Stimulated activated CD8-positive, alpha-beta memory T cell treated with anti-CD3 and anti-CD28 coated beads, Interleukin-4, amount 100 ng/mL, for 4 hours (primary cell): ENCODE measurements around the gene FAM83F.

Experiments used
- DNase-seq, 2 donors: peaks; one replicate each; pipeline ENCODE4 v3.0.0-alpha.2; 2020; ENCODE audit warnings: low read depth in 2 of 2, low spot score in 1 of 2

Gene FAM83F

DNA sequence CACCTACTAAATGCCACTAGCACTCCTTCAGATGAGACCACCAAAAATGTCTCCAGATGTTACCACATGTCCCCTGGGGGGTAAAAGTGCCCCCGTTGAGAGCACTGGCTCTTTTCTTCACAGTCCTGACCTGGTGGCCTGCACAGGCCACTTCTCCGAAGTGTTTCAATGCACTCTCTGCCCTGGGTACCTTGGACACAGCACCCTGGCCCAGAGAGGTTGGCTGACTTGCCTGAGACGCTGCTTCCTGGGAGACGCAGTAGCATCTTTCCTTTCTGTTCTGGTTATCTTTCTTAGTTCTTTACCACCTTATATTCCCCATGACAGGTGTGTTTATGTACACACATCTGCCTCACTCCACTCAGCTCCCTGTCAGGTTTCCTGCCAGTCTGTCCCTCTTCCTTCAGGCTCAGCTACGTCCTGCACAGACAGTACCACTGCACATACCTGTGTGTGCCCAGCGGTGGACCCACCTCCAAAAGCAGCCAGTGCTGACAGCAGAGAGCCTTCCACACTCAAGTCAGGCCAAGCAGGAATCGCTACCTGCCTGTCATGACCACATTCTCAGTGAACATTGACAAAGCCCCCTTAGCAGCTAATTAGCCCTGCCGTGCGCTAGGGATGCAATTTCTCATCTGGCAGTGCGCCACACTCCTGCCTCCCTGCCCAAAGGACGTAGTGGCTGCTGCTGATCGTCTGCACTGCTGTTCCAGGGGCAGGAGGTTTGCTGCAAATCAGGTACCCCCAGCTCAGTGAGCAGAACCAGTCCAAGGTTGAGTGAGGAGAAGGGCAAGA lies 39.0 kb downstream of the FAM83F start:
- DNase-seq = no peak

DNA sequence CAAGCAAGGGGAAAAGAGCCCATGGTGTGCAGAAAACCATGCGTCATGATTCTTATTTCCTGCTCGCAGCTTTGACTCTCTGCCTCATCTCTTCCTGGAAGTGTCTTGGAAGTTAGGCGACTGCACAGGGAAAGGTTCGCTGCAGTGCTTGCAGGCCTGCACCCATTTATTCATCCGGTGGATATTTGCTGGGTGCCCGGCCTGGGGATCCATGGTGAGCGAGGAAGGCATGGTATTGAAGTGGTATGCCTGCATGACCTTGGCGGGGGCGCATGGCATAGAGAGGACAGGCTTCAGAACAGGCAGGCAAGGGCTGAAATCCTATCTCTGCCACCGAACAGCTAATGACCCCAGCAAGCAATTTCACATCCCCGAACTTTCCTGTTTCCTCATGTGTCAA lies 40.6 kb downstream of the FAM83F start:
- no peak for DNase-seq

DNA sequence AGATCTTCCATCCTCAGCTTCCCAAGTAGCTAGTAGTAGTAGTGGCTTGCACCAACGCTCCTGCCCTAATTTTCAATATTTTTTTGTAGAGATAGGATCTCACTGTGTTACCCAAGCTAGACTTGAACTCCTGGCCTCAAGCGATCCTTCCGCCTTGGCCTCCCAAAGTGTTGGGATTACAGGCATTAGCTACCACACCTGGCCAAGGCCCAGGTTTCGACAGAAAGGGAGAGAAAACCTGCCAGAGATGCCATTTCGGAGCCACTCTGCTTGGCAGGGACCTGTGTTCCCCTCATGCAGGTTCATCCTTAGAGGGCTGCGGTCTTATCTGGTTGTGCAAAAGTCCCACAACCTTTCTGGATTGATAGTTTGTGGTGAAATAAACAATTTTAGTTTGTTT lies 41.4 kb downstream of the FAM83F start:
- no peak for DNase-seq

DNA sequence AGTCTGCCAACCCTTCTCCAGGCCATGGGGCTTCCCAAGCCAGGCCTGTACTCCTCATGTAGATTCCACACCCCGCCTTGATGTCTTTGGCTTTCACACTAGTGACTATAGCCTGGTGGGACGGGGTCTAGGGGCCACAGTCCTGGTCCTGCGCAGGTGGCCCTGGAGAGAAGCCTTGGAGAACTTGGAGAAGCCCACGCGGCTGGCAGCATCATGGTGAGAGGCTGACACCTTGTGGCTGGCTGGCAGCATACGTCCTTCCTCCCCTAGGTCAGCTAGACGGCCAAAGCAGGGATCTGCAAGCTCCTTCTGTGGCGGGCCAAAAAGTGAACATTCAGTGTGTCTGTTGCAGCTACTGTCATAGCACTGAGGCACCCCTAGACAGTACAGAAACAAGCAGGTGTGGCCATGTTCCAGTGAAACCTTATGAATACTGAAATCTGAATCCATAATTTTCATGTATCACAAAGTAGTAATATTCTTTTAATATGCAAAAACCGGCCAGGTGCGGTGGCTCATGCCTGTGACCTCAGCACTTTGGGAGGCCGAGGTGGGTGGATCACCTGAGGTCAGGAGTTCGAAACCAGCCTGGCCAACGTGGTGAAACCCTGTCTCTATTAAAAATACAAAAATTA lies 42.0 kb downstream of the FAM83F start:
- no peak for DNase-seq

DNA sequence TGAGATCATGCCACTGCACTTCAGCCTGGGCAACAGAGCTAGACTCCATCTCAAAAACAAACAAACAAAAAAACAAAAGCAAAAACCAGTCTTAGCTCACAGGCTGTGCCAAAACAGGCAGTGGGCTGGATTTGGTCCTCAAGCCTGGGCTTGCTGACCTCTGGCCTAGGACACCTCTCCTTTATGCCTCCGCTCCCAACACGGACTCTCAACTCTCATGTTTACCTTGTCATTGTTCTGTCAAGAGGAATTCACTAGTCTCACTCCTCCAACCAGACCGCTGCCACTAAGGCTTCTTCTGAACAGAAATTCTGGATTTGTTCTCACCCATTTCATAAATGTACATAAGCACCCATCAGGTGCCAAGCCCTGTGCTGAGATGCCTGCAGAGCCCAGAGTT lies 42.6 kb downstream of the FAM83F start:
- DNase-seq = no peak

DNA sequence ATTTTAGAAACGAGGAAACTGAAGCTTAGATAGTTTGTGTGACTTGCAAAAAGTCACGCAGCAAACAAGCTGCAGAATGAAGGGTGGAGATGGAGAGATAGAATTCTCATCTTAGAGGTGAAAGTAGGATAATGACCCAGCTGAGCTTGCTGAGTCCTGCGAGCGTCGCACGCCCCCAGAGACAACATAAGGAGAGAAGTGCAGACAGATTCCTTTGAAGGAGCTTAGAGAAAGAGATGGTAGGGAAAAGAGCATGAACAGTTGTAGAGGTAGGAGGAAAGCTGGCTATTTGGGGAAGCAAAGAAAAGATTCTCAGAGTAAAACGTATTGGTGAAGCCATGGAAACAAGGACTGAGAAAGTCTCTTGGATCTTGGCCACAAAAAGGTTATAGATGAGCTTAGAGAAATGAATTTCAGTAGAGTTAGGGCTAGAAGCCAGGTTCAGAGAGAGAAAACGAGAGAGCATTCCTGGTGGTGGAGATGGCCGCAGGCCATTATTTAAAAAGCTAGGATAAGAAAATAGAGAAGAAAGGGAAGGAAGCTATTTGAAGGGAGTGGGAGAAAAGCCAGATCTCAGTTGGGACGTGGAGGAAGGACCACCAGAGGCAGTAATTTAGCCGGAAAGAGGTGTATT lies 44.8 kb downstream of the FAM83F start:
- DNase-seq = no peak

DNA sequence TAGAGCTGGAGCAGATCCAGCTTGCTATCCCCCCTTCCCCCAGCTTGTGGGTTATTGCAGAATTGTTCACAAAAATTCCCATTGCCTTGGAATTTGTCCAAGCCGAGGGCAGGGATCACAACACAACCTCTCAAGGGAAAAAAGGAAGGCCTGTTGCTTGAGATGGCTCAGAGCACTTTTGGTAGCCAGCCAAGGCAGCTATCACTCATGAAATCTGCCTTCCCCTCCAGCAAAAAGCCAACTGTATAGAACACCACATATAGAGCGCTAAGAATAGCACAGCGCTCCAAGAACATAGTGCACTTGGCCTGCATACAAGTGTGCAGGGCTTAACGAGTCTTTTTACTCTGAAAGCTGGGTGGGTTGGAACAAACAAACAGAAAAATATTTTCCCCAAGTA lies 46.2 kb downstream of the FAM83F start:
- no peak for DNase-seq

DNA sequence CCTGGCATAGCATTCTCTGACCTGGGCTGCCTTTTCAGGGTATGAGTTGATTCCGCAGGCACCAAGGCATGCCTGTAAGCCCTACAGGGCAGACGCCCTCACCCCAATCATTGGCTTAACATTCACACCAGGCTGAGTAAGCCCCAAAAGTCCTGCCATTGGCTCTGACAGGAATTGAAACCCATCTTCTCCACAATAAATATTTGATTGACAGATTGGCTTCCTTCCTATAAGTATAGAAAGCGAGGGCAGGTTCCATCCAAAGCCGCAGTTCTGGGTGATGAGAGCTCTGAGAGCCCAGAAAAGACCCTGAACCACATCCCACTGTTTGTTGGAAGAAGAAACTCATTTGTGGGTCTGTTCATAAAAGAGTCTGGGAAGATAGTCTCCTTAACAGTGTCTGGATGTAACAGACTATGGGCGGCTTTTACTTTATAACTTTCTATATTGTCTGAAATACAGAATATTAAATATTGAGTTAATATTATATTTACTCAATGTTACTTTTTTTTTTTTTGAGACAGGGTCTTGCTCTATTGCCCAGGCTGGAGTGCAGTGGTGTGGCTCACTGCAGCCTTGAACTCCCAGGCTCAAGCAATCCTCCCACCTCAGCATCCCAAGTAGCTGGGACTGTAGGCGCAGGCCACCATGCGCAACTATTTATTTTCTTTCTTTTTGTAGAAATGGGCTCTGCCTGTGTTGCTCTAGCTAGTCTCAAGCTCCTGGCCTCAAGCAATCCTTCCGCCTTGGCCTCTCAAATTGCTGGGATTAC lies 46.8 kb downstream of the FAM83F start:
- DNase-seq = no peak

DNA sequence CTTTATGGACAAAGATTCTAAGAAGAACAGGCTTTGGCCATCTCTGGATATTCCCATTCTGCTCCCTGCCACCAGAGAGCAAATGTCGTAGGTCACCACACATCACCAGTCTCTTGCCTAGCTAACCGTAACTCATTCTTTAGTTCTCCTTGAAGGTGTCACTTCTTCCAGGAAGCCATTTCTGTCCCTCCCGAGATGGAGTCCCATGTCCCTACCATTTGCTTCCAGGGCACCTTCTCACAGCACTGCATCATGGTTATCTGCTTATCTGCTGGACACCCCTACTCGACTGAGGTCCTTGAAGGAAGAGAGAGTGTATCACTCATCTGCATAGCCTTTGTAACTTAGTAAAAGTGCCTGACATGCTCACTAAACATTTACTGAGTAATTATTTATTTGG lies 47.6 kb downstream of the FAM83F start:
- DNase-seq = no peak

DNA sequence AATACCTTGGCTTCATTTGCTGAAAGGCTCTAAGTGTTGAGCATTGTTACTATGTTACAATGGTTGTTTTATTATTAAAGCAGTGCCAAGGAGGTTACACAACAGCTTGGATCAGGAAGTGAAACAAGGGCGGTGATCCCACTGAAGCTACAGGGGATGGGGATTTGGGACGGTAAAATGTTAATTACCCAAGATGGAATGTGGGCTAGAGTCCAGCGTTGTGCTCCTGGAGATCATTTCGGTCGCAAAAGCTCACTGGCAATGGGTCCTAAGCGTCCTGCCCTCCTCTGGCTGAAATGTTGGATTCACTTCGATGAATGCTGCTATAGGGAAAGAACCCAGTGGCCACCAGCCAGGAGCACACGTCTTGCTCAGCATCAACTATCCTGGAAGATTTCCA lies 48.3 kb downstream of the FAM83F start:
- DNase-seq = no peak

DNA sequence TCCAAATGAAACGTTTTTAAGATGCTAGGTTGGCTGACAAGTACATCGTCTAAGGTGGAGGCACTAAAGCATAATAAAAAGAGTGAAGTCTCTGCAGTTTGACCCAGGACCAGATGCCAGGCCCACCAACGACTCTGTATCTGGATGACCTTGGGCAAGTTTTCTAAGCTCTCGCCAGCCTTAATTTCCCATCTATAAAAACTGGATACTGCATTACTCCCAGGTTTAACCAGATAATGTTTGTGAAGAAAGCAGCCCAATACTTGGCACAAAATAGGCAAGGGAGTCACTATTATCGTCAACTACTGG lies 49.0 kb downstream of the FAM83F start:
- no peak for DNase-seq

DNA sequence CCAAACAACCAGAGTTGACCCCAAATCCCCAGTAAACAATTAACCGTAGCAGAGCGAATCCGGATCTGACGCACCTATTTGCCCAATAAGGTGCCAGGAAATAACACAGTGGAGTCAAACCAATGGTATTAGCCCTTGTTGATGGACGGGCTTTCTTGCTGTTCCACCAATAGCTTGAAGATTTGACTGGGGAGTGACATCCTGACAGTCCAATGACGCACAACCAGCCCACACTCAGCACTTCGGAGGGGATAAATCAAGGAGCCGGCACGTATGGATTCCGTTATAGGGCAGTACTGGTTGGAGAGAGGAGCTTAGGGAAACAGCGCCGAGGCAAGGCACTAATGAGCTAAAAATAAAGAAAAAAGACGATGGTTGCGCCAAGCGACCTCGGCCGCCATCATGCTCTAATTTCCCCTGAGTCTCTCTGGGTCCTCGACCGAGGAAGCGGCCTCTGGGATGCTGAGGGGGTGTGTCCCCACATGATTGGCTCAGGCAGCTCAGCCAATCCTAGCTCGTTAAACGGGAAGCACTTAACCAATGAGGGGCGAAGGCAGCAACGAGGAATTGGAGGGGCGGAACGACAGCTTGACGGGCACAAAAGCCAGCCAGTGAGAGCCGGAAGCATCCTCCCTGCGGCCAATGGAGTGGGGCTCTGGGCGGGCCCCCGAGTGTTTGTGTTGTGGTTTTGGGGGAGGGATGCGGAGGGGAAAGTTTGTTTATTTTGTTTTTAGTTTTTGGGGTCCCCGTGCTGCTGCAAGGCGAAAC lies 49.5 kb downstream of the FAM83F start:
- peak; percentile 97 for DNase-seq

DNA sequence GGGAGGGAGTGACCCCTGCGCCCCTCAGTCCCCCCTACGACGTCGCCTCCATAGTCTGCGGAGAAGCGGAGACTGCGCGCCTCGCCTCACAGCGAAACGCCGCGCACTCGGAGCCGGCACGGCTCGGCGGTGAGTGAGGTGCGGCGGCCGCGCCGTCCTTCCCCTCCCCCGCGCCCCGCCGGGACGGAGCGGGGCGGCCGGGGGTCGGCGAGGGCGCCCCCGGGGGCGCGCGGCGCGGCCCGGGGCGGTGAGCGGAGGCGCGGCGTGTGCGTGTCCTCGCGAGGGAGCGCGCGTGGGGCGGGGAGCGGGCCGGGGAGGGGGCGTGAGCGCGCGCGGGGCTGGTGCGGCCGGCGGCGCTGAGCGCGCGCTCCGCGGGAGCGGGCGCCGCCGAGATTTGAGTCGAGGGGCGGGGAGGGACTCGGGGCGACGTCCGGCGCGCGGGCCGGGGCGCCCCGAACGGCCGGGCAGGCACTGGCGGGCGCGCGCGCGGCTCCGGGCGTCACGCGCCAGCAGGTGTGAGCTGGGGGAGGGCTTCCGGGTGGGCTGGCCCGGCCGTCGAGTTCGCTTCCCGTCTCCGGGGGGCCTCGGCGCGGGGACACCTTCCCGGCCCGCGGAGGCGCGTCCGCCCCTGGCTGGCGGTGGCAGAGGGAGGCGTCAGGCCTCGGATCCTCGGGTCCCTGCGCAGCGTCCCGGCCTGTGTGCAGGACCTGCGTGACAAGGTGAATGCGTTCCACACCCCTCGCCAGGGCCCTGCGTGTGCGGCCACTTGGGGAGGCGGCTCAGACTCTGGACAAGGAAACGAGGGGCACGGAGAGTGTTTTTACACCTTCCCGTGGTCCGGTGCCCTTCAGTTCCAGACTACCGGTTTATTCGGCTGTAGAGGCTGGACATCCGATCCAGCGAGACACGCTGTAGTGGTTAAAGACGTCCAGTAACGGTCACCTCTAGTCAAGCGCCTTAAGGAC lies 50.4 kb downstream of the FAM83F start:
- peak; percentile 35 to 66 for DNase-seq

DNA sequence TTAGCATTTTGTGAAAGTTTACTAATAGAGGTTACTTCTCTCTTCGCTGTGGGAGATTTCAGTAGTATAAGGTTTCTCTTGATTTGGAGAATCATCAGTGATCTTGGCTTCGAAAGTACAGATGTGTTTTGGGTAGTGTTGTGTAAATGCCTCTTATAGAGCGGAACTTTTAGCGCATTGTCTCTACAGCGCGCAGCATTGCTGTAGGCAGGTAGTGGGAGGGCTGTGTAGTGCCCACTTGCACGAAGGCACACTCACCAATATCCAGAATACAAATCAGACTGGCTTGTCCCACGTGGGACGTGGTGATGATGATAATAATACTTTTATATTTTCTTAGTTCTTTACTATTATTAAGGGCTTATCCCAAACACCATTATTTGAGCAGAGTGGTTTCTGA lies 51.4 kb downstream of the FAM83F start:
- DNase-seq = no peak

DNA sequence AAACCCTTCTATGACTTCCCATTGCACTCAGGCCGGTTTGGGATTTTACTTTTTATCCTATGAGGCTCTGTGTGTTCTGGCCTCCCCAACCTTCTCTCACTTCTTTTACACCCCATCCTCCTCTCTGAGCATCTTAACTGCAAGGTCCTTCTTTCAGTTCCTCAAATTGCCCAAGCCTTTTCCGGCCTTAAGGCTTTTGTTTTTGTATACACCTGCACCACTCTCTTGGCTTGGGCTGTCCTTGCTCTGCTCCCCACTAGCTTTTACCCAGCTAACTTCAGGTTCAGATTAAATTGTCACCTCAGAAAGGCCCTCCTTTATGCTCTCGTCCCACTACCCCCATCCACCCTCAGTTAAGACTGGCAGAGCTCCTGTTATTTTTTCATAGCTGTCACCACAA lies 55.5 kb downstream of the FAM83F start:
- no peak for DNase-seq

DNA sequence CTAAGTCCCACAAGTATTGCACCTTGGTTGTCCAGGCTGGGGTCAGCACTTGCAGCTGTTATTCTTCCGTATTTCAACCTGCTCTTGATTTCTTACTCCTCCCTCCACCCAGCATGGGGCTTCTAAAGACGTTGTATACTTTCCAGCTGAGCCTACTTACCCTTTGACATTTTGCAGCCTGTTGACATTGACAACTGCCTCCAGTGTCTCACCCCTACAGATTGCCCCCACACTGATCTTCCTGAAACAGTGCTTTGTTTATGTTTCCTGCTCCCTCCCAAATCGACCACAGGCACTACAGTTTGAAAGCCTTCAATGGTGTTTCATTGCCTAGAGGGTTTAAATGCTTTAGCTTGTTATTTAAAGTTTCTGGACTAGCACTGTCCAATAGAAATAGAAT lies 56.6 kb downstream of the FAM83F start:
- no peak for DNase-seq

DNA sequence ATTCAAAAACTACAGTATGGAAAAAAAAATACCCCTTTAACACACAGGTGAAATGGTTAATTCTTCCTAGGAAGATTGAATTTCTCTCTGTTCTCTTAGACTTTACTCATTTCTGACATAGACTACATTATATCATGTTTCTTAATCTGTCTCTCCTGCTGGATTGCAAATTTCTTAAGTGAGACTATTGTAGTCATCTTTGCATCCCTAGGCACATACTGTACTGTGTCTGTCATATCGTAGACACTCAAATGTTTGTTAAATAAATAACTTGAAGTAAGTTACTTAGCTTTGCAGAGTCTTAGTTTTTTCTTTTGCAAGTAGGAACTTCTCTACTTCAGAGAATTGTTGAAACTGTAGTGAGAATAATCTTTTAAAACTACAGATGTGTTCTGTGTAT lies 58.7 kb downstream of the FAM83F start:
- no peak for DNase-seq

DNA sequence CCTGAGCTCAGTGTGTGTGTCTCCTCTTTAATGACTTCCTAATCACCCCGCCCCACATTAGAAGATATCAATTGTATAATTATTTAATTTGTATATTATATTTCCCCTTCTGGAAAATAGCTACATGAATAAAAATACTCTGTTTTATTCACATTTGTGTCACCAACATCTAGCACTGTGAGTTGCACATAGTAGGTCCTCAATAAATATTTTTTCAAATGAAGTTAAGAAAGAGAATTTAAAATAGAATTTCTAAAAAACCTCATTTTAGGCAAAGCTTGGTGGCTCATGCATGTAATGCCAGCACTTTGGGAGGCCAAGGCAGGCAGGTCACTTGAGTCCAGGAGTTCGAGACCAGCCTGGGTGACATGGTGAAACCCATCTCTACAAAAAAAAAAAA lies 59.7 kb downstream of the FAM83F start:
- no peak for DNase-seq

DNA sequence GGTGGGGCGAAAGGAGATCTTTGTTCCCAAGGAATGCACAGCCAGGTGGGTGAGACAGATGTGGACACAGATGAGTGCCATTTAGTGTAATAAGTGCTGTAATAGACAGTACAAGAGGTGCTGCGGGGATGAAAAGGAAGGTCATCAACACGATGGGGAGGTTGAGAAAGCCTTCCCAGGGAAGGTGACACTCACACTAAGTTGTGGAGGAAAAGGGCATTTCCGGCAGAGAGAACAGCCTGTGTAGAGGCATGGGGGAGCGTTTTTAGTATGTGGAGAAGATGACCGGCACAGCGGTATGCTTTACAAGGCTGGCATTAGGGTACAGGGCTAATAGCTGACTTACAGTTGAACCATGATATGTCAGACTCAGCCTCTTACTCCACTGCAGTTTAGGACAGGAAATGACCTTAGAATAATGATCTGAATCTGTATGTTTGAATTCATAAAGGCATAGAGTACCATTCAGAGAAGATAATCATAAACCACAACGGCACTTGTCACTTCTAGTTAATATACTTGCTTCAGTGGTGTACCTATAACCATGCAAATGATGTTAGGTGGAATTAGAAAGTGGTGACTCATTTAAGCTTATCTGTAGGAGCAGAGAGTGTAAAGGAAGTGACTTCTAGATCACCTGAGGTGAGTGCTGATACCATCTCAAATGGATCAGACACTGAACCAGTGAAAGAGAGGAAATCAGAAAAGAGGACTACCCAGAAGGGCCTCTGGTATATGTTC lies 60.6 kb downstream of the FAM83F start:
- DNase-seq = no peak
